Stimulated activated CD8-positive, alpha-beta memory T cell treated with anti-CD3 and anti-CD28 coated beads, Interleukin-15, amount 100 ng/mL, for 24 hours (primary cell): ENCODE results near the gene ASGR2.

Experiments used
- DNase-seq: peaks from one replicate; pipeline ENCODE4 v3.0.0-alpha.2; 2020; ENCODE audit warnings: low read depth

Gene ASGR2

DNA sequence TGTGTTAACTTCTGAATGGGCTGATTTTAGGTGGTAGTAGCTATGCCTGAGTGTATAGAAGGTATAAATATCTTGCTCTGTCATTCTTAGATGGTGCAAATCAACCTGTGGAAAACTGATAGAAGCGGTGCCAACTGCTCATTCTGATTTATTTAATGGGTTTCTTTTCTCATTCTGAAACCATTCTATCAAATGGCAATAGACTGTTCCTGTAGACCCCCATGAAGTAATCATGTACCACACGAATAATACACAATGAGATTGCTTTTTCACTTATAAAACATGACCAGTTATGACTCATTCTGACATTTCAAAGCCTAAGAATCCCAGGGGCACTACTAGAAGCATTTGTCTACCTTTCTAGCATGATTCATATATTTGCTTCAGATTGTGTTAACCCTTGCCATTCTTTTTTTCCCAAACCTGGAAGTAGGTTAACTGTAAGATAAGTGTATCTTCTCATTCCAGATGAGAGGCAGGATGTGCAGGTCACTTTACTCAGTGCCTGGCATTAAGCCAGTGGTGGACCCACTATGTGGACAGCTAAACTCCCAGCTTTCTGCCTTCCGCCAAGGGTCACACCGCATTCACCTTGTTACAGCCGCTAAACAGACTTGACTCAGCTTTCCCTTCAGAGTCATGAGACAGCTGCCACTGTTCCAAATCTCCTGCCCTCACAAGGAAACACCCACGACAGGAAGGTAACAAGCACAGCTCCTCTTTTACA is 54.3 kb downstream of the ASGR2 start:
- no peak for DNase-seq

DNA sequence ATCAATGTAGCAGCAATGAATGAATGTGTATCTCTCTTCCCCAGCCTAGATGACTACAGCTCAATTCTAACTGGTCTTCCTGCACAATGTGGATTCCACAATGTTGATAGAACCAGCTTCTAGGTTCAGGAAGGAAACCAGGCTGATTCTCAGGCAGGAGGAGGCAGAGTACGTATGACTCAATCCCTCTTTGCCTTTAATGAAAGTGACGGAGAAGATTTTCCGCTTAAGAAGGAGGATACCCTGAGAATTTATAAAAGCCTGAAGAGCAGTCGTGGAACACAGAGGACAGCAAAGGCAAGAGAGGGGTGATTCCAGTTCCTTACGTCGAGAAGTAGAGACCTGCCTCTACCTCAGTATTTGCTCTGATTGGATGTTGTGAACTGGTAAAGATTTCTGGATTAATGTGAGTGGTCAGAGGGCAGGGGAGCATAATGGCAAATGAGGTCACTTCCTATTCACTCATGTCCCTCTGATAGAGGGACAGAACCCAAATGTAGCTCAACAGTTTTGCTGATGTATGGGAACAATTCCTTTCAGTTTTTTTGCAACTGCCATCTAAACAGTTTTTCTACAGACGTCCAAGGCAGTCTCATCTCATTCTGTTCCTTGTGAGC is 55.7 kb downstream of the ASGR2 start:
- no peak for DNase-seq

DNA sequence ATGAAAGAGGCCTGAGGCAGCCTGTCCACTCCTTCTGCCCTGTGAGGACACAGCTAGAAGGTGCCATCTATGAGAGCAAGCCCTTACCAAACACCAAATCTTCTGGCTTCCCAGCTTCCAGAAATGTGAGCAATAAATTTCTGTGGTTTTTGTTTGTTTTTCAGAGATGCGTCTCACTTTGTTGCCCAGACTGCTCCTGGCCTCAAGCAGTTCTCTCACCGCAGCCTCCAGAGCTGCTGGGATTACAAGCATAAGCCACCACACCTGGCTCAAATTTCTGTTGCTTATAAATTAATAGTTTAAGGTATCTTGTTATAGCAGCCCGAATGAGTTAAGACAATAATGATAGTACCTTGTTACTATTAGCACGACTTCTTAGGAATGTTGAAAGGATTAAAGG is 58.2 kb downstream of the ASGR2 start:
- DNase-seq, result no peak
